ENCODE data around the gene NPW. TPM values are rescaled to one million over a fixed set of nuclear protein-coding genes. Genes with fewer than 3 reads are reported as not detected.

The NPW gene
- total RNA-seq, 1 donor from 2014 or later = not detected

DNA sequence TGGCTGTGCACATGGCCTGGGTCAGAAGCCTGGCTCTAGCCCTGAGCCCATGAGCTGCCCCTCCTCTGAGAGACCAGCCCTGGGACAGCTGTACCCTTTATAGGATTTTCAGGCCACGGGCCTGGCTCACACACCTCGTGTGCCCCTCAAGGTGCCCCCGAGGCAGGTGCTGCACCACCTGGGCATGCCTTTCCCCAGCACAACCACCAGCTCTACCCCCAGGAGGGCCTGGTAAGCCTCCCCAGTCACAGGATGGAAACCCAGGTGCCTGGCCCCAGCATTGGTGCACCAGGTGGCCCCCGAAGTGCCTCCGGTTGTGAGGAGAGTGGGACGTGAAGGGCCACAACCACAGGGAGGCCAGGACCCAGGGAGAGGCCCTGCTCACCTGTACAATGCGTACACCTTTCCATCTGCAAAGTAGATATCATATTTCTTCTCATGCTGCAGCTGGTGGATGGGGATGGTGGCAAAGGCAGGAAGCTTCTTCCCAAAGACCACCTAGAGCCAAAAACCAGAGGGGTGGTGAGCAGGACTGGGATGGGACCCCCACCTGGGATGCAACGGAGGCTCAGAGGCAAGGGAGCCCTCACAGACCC lies 16.3 kb upstream of the NPW start:
- no peak overlapping the region for H3K4me3 ChIP-seq (ENCODE audit: low read depth, low read length)
- H3K36me3 ChIP-seq (ENCODE audit: control insufficient read depth, insufficient read depth, low read length) = peaks cover 59% of the 10 kb centered on the region
- FAIRE-seq (peak; percentile 7), DNase-seq (ENCODE audit: low read depth) (no peak)
- no peaks in the 10 kb centered on the region for H3K27me3 ChIP-seq (ENCODE audit: control insufficient read depth, insufficient read depth, low read length)
- TF ChIP-seq, protein P1, sequence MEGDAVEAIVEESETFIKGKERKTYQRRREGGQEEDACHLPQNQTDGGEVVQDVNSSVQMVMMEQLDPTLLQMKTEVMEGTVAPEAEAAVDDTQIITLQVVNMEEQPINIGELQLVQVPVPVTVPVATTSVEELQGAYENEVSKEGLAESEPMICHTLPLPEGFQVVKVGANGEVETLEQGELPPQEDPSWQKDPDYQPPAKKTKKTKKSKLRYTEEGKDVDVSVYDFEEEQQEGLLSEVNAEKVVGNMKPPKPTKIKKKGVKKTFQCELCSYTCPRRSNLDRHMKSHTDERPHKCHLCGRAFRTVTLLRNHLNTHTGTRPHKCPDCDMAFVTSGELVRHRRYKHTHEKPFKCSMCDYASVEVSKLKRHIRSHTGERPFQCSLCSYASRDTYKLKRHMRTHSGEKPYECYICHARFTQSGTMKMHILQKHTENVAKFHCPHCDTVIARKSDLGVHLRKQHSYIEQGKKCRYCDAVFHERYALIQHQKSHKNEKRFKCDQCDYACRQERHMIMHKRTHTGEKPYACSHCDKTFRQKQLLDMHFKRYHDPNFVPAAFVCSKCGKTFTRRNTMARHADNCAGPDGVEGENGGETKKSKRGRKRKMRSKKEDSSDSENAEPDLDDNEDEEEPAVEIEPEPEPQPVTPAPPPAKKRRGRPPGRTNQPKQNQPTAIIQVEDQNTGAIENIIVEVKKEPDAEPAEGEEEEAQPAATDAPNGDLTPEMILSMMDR (IDR thresholded peaks at IDR 0.05; ENCODE audit: insufficient read depth, low read length, severe bottlenecking) = no peak

DNA sequence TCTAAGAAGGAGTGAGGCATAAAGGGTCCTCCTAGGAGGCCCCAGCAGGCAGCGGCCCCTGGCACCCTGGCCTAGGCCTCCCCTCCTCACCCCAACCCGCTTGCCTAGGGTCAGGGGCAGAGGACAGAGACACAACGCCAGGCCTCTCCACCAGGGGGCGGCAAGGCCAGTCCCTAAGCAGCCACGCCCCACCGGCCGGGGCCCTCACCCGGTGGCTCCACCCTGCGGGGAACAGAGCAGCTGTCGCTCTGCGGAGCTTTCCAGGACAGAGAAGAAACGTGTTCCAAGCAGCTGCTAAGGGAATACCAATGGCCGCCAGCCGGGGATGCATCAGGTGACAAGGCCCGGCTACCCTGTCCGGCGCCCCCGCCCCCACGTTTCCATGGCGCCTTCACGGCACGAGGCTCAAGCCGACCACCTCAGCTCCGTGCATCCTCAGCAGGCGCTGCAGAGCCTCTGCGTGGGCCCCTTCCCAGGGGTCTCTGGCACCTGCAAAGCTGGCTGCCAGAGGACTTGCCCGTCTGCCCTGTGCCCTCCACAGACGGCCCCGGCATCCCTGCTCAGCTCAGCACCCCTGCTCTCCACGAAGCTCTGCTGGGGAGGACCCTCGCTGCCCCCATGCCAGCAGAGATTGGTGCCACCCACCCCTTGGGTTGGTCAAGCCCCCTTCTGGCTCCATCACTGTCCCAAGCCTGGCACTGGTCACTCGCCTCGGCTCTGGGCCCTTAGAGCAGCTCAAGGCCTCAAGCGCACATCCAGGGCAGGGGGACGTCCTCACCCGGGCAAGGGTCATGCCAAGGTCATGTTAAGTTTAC lies 15.6 kb upstream of the NPW start:
- peaks cover 56% of the 10 kb centered on the region for H3K36me3 ChIP-seq (ENCODE audit: control insufficient read depth, insufficient read depth, low read length)
- TF ChIP-seq, protein P1 (IDR thresholded peaks at IDR 0.05; ENCODE audit: insufficient read depth, low read length, severe bottlenecking) = peak; percentile 98
- FAIRE-seq = no peak
- no peaks in the 10 kb centered on the region for H3K27me3 ChIP-seq (ENCODE audit: control insufficient read depth, insufficient read depth, low read length)
- no peak overlapping the region for H3K4me3 ChIP-seq (ENCODE audit: low read depth, low read length)
- DNase-seq (ENCODE audit: low read depth) = peak; percentile 69

DNA sequence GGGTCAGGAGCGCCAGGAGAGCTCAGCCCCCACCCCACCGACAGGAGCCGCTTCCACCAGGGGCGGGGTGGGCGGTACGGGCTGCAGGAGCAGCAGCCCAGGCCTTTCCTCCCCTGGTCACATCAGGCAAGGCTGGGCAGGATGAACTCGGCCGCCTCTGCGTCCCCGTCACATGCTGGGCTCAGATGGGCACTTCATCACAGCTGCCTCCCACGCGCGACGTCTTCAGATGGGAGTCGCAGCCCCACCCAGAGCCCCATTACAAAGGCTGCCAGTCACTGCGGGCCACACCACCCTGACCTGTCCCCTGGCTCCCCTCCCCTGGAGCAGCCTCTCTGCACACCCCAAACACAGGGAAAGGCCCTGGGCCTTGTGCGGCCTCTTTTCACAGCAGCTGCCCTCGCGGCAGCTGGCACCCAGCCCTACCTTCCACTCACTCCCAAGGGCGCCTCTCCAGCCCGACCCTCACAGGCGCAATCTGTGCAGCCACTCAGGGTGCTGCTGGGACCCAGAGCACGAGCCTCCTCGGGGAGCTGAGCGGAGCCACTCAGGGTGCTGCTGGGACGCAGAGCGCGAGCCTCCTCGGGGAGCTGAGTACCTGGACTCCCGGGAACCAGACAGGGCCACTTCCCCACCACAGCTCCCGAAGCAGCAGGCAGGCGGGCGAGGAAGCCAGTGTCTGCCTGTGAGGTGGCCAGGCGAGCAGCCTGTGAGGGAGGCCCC lies 14.6 kb upstream of the NPW start:
- Histone ChIP-seq H3K36me3 (ENCODE audit: control insufficient read depth, insufficient read depth, low read length) (peaks cover 51% of the 10 kb centered on the region), H3K4me3 (ENCODE audit: low read depth, low read length) (no peak overlapping the region), H3K27me3 (ENCODE audit: control insufficient read depth, insufficient read depth, low read length) (no peaks in the 10 kb centered on the region)
- TF ChIP-seq, protein P1 (IDR thresholded peaks at IDR 0.05; ENCODE audit: insufficient read depth, low read length, severe bottlenecking) = no peak
- no peak for FAIRE-seq
- DNase-seq (ENCODE audit: low read depth) = no peak

DNA sequence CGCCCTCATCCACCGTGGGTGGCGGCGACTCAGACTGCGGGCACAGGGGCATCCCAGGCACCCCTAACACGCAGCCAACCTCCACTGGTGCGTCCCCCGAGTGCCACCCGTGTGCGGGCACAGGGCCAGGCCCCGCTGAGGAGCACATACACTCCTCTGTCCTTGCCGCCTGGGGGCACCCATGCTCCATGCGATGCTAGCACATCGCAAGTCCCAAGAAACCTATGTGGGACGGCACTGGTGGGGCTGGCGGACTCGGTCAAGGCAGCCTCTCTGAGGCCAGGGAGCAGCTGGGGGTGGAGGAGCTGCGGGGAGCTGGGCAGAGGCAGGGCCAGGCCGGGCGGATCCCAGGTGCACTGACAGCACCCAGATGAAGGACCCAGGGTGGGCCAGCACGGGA lies 13.9 kb upstream of the NPW start:
- H3K27me3 ChIP-seq (ENCODE audit: control insufficient read depth, insufficient read depth, low read length) = no peaks in the 10 kb centered on the region
- peaks cover 49% of the 10 kb centered on the region for H3K36me3 ChIP-seq (ENCODE audit: control insufficient read depth, insufficient read depth, low read length)
- no peak for DNase-seq (ENCODE audit: low read depth)
- TF ChIP-seq, protein P1 (IDR thresholded peaks at IDR 0.05; ENCODE audit: insufficient read depth, low read length, severe bottlenecking) = no peak
- FAIRE-seq = no peak
- no peak overlapping the region for H3K4me3 ChIP-seq (ENCODE audit: low read depth, low read length)

DNA sequence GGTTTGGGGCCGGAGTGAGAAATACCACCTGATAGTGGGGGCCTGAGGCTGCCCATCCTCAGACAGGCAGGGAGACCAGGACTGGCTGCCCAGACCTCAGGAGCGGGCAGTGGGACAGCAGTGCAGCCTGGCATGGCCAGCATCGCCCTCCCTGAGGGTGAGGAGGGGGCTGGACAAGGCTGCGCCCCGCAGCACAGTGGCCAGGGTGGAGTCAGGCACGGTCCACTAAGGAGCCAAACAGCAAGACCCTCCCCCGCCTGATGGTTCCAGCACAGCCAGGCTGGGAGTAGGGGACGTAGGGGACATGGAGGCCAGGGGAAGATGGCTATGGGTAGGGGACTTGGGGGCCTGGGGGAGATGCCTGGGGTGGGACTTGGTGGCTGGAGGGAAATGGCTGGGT lies 13.3 kb upstream of the NPW start:
- peaks cover 46% of the 10 kb centered on the region for H3K36me3 ChIP-seq (ENCODE audit: control insufficient read depth, insufficient read depth, low read length)
- no peak for FAIRE-seq
- TF ChIP-seq, protein P1 (IDR thresholded peaks at IDR 0.05; ENCODE audit: insufficient read depth, low read length, severe bottlenecking) = no peak
- H3K4me3 ChIP-seq (ENCODE audit: low read depth, low read length) = no peak overlapping the region
- no peaks in the 10 kb centered on the region for H3K27me3 ChIP-seq (ENCODE audit: control insufficient read depth, insufficient read depth, low read length)
- no peak for DNase-seq (ENCODE audit: low read depth)

Measured in bronchial epithelial cell (primary cell).